ENCODE results near the gene CTSA.
"Not testable (repeated sequence)": the region's sequence is repeated elsewhere in the genome, so short reads cannot be mapped to it uniquely, and the experiment has no call there.

CTSA gene

DNA sequence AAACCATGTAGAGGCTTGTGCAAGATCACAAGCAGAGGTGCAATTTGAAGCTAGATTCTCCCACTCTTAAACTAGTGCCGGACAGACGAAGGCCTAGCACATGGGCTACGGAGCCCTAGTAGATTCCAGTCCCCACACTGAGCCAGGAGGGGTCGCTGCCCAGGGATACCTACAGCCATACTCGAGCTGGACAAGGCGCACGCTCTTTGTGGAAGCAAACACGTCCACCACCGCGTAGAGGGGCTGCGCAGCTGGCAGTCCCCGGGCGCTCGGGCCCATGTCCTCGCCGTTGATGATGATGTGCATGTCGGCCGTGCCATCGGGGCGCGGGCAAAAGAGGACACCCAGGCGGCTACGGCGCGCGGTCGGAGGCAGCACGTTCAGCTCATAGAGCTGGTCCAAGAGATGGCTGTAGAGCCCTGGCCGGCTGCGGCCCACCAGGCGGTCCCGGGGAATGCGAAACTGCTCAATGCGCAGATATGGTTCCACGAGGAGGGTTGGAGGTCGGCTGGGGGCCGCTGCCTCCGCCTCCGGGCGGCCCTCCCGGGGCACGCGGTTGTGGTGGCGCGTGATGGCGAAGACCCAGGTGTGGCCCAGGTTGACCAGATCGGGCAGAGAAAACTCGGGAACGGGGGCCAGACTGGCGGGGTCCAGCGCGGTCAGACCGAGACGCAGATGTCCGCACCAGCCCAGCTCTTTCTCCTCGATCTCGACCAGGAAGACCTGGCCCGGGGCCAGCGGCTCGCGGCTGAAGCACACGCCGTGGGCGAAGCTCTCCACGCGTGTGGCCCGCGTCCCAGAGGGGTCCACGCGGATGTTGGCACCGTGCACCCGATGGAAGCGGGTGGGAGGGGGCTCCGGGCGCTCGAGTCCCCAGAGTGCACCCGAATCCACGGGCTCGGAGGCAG, 804 bp upstream of the CTSA start:
- Histone ChIP-seq H3K36me3 (ENCODE audit: control insufficient read depth, insufficient read depth, low read length) (peaks cover 28% of the 10 kb centered on the region), H3K9ac (ENCODE audit: low read depth, low read length) (peak overlapping the region; percentile 65), H3K27me3 (ENCODE audit: control insufficient read depth, insufficient read depth, low read length) (no peaks in the 10 kb centered on the region), H3K9me3 (ENCODE audit: control insufficient read depth, insufficient read depth, low read length) (no peaks in the 10 kb centered on the region), H3K4me1 (ENCODE audit: control insufficient read depth, insufficient read depth, low read length) (no peaks in the 10 kb centered on the region), H3K4me3 (ENCODE audit: low read depth, low read length) (peak overlapping the region; percentile 75)

DNA sequence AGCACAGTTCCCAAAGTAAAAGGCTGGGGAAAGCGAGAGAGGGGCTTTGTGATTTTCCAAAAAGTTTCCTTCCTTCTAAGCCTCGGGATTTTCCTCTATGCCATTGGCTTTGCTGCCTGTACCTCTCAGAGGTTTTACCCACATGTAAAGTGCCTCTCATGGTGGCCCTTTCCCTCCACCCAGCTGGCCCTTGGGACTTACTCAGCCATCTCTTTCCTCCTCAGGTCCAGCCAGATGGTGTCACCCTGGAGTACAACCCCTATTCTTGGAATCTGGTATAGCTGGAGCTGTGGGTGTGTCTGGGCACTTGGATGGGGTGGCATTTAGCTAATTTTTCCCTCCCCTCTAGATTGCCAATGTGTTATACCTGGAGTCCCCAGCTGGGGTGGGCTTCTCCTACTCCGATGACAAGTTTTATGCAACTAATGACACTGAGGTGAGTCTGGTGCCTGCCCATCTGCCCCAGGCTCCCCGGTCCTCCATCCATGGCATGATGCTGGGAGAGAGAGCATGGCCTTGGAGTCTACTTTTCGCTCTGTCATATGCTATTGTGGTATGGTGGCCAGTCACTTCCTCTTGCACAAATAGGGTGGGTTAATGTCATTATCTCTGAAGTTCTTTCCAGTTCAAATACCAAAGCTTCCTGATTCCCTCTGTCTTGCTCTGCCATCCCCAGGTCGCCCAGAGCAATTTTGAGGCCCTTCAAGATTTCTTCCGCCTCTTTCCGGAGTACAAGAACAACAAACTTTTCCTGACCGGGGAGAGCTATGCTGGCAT, 1.1 kb downstream of the CTSA start:
- H3K4me1 ChIP-seq (ENCODE audit: control insufficient read depth, insufficient read depth, low read length), result no peaks in the 10 kb centered on the region
- peak overlapping the region; percentile 75 for H3K4me3 ChIP-seq (ENCODE audit: low read depth, low read length)
- no peak overlapping the region for H3K9ac ChIP-seq (ENCODE audit: low read depth, low read length)
- H3K27me3 ChIP-seq (ENCODE audit: control insufficient read depth, insufficient read depth, low read length), result no peaks in the 10 kb centered on the region
- H3K36me3 ChIP-seq (ENCODE audit: control insufficient read depth, insufficient read depth, low read length), result peaks cover 25% of the 10 kb centered on the region
- no peaks in the 10 kb centered on the region for H3K9me3 ChIP-seq (ENCODE audit: control insufficient read depth, insufficient read depth, low read length)

DNA sequence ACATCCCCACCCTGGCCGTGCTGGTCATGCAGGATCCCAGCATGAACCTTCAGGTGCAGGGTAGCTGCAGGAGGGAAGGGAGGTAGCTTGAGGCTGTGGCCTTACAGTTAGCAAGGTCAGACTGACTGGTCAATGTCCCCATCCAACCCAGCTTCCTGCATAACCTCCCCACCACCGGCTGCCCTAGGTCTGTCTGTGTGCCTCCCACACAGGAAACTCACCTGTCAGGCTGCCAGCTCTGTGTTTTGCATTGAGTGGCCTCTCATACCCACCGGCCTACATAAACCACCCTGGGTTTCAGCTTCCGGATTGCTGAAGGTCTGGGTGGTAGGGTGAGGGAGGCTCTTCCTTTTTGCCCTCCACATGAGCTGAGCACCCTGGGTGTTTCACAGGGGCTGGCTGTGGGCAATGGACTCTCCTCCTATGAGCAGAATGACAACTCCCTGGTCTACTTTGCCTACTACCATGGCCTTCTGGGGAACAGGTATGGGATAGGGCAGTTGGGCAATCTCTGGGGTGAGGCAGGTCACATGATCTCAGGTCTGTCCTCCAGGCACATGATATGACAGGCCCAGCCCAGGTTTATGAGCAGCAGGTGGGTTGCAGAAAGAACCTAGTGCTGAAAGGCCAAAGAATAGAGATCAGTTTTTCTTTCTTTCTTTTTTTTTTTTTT, 1.8 kb downstream of the CTSA start:
- H3K4me1 ChIP-seq (ENCODE audit: control insufficient read depth, insufficient read depth, low read length), result no peaks in the 10 kb centered on the region
- no peaks in the 10 kb centered on the region for H3K27me3 ChIP-seq (ENCODE audit: control insufficient read depth, insufficient read depth, low read length)
- H3K4me3 ChIP-seq (ENCODE audit: low read depth, low read length), result no peak overlapping the region
- H3K36me3 ChIP-seq (ENCODE audit: control insufficient read depth, insufficient read depth, low read length), result peaks cover 31% of the 10 kb centered on the region
- no peaks in the 10 kb centered on the region for H3K9me3 ChIP-seq (ENCODE audit: control insufficient read depth, insufficient read depth, low read length)
- no peak overlapping the region for H3K9ac ChIP-seq (ENCODE audit: low read depth, low read length)

DNA sequence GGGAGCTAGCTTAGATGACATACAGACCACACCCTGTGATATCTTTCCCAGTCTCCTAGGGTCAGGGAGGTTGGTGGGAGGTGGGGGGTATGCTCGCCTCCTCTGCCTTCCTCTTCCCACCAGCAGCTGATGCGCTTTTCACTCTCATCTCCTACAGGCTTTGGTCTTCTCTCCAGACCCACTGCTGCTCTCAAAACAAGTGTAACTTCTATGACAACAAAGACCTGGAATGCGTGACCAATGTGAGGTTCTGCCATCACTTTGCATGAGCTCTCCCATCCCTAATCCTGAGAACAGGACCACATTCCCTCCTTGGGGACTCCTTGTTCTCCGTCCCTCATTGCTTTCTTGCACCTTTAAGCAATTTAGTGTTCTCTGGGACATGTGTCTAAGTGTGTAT, 2.7 kb downstream of the CTSA start:
- no peak overlapping the region for H3K9ac ChIP-seq (ENCODE audit: low read depth, low read length)

DNA sequence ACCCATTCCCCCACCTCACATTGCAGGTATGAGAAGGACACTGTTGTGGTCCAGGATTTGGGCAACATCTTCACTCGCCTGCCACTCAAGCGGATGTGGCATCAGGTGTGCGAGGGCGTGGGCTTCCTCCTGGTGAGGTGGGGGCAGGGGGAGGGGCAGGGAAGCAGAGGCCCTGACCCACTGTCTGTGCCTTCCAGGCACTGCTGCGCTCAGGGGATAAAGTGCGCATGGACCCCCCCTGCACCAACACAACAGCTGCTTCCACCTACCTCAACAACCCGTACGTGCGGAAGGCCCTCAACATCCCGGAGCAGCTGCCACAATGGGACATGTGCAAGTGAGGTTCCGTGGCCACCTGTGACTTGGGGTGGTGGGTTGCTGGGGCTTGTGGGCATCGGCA, 3.7 kb downstream of the CTSA start:
- H3K9ac ChIP-seq (ENCODE audit: low read depth, low read length), result no peak overlapping the region
- no peaks in the 10 kb centered on the region for H3K27me3 ChIP-seq (ENCODE audit: control insufficient read depth, insufficient read depth, low read length)
- H3K36me3 ChIP-seq (ENCODE audit: control insufficient read depth, insufficient read depth, low read length), result peaks cover 41% of the 10 kb centered on the region
- H3K4me1 ChIP-seq (ENCODE audit: control insufficient read depth, insufficient read depth, low read length), result no peaks in the 10 kb centered on the region
- no peak overlapping the region for H3K4me3 ChIP-seq (ENCODE audit: low read depth, low read length)
- no peaks in the 10 kb centered on the region for H3K9me3 ChIP-seq (ENCODE audit: control insufficient read depth, insufficient read depth, low read length)

More for the DNA sequence above, 2.7 kb downstream of the CTSA start:
- Histone ChIP-seq H3K4me3 (ENCODE audit: low read depth, low read length) (no peak overlapping the region), H3K36me3 (ENCODE audit: control insufficient read depth, insufficient read depth, low read length) (peaks cover 37% of the 10 kb centered on the region), H3K27me3 (ENCODE audit: control insufficient read depth, insufficient read depth, low read length) (no peaks in the 10 kb centered on the region), H3K9me3 (ENCODE audit: control insufficient read depth, insufficient read depth, low read length) (no peaks in the 10 kb centered on the region), H3K4me1 (ENCODE audit: control insufficient read depth, insufficient read depth, low read length) (no peaks in the 10 kb centered on the region)

DNA sequence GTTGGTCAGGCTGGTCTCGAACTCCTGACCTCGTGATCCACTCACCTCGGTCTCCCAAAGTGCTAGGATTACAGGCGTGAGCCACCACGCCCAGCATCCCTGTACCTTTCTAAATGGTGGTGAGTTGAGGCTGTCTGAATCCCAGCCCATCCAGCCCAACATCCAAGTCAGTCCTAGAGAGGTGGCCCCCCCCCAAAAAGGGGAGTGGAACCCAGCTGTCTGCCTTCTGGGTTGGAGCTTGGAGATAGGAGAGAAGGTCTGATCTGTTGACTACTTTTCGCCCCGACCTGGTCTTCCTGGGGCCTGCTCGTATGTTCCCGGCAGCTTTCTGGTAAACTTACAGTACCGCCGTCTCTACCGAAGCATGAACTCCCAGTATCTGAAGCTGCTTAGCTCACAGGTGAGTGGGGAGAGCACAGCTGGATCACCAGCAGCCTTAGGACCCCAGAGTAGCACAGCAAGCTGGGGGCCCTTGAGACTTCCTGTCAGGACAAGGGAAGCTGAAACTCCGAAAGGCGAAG, 5.6 kb downstream of the CTSA start:
- Histone ChIP-seq H3K4me3 (ENCODE audit: low read depth, low read length) (no peak overlapping the region), H3K36me3 (ENCODE audit: control insufficient read depth, insufficient read depth, low read length) (peaks cover 41% of the 10 kb centered on the region), H3K27me3 (ENCODE audit: control insufficient read depth, insufficient read depth, low read length) (no peaks in the 10 kb centered on the region)

DNA sequence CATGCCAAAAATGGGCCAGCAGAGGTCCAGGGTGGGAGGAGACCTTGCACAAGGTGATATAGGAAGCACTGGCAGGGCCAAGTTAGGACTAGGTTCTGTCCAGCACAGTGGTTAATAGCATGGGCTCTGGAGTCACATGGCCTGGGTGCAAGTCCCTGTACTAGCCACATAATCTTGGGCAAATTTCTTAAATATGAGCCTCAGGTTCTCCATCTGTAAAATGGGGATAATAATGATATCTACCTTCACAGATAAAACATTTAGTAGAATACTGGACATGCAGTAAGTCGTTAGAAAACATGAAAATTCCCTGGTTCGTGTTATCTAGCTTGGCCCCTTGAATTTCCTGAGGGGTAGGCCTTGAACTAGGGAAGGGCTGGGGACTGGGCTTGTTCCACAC, 6.2 kb downstream of the CTSA start:
- H3K27me3 ChIP-seq (ENCODE audit: control insufficient read depth, insufficient read depth, low read length), result no peaks in the 10 kb centered on the region
- no peak overlapping the region for H3K9ac ChIP-seq (ENCODE audit: low read depth, low read length)
- no peaks in the 10 kb centered on the region for H3K9me3 ChIP-seq (ENCODE audit: control insufficient read depth, insufficient read depth, low read length)
- H3K4me1 ChIP-seq (ENCODE audit: control insufficient read depth, insufficient read depth, low read length), result no peaks in the 10 kb centered on the region
- peaks cover 46% of the 10 kb centered on the region for H3K36me3 ChIP-seq (ENCODE audit: control insufficient read depth, insufficient read depth, low read length)
- H3K4me3 ChIP-seq (ENCODE audit: low read depth, low read length), result no peak overlapping the region

More for the DNA sequence above, 5.6 kb downstream of the CTSA start:
- H3K9ac ChIP-seq (ENCODE audit: low read depth, low read length), result no peak overlapping the region
- H3K4me1 ChIP-seq (ENCODE audit: control insufficient read depth, insufficient read depth, low read length), result no peaks in the 10 kb centered on the region
- H3K9me3 ChIP-seq (ENCODE audit: control insufficient read depth, insufficient read depth, low read length), result no peaks in the 10 kb centered on the region

DNA sequence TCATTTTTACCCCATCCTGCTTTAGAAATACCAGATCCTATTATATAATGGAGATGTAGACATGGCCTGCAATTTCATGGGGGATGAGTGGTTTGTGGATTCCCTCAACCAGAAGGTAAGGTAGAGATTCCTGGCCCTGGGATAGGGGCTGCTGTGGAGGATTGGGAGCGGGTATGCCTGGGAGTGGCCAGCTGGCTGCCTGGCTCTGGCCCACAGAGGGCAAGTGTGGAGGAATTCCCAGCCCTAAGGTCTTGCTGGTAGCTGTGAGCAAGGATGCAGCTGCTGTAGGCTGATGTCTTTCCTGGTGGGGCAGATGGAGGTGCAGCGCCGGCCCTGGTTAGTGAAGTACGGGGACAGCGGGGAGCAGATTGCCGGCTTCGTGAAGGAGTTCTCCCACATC, 6.6 kb downstream of the CTSA start:
- Histone ChIP-seq H3K27me3 (ENCODE audit: control insufficient read depth, insufficient read depth, low read length) (no peaks in the 10 kb centered on the region), H3K4me1 (ENCODE audit: control insufficient read depth, insufficient read depth, low read length) (no peaks in the 10 kb centered on the region), H3K36me3 (ENCODE audit: control insufficient read depth, insufficient read depth, low read length) (peaks cover 43% of the 10 kb centered on the region), H3K4me3 (ENCODE audit: low read depth, low read length) (no peak overlapping the region), H3K9ac (ENCODE audit: low read depth, low read length) (no peak overlapping the region), H3K9me3 (ENCODE audit: control insufficient read depth, insufficient read depth, low read length) (no peaks in the 10 kb centered on the region)

DNA sequence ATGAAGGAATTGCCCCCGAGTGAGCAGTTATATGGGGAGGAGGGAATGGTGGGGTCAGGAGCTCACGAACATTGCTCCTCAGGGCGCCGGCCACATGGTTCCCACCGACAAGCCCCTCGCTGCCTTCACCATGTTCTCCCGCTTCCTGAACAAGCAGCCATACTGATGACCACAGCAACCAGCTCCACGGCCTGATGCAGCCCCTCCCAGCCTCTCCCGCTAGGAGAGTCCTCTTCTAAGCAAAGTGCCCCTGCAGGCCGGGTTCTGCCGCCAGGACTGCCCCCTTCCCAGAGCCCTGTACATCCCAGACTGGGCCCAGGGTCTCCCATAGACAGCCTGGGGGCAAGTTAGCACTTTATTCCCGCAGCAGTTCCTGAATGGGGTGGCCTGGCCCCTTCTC, 7.2 kb downstream of the CTSA start:
- Histone ChIP-seq H3K9ac (ENCODE audit: low read depth, low read length) (no peak overlapping the region), H3K9me3 (ENCODE audit: control insufficient read depth, insufficient read depth, low read length) (no peaks in the 10 kb centered on the region), H3K27me3 (ENCODE audit: control insufficient read depth, insufficient read depth, low read length) (no peaks in the 10 kb centered on the region), H3K4me3 (ENCODE audit: low read depth, low read length) (no peak overlapping the region), H3K36me3 (ENCODE audit: control insufficient read depth, insufficient read depth, low read length) (peaks cover 41% of the 10 kb centered on the region), H3K4me1 (ENCODE audit: control insufficient read depth, insufficient read depth, low read length) (no peaks in the 10 kb centered on the region)

DNA sequence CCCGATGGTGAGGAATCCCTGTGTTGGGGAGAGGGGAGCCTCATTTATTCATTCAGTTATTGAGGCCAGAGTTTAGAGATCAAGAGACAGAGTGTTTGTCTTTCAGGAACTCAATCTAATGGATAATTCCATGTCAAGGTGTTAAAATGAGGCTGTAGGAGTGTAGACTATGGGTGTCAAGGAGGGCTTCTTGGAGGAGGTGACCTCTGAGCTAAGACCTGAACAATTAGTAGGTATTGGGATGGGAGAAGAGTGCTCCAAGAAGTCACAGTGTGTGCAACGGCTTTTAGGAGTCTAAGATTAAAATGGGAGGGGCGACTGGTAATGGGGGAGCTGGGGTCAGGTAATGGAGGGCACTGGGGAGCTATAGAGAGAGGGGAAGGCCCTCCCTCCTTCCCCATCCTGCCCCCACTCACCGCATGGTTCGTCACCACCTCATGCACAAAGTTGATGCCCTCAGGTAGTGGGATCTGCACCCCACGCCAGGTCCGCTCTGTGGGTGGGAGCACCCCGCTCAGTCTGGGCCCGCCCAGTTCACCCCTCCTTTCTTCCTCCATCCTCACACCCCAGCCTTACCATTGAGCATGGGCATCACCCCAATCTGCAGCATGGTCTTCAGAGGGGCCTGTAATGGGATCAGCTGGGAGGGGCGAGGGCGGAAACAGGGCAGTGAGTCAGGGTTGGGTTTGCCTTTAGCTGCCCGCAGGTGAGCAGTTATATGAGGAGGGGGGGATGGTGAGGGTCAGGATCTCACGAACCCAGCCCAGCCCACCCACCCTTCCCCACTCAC, 8.1 kb downstream of the CTSA start:
- no peaks in the 10 kb centered on the region for H3K27me3 ChIP-seq (ENCODE audit: control insufficient read depth, insufficient read depth, low read length)
- H3K9me3 ChIP-seq (ENCODE audit: control insufficient read depth, insufficient read depth, low read length), result no peaks in the 10 kb centered on the region
- H3K36me3 ChIP-seq (ENCODE audit: control insufficient read depth, insufficient read depth, low read length), result peaks cover 37% of the 10 kb centered on the region
- H3K9ac ChIP-seq (ENCODE audit: low read depth, low read length), result no peak overlapping the region
- no peak overlapping the region for H3K4me3 ChIP-seq (ENCODE audit: low read depth, low read length)
- H3K4me1 ChIP-seq (ENCODE audit: control insufficient read depth, insufficient read depth, low read length), result no peaks in the 10 kb centered on the region

DNA sequence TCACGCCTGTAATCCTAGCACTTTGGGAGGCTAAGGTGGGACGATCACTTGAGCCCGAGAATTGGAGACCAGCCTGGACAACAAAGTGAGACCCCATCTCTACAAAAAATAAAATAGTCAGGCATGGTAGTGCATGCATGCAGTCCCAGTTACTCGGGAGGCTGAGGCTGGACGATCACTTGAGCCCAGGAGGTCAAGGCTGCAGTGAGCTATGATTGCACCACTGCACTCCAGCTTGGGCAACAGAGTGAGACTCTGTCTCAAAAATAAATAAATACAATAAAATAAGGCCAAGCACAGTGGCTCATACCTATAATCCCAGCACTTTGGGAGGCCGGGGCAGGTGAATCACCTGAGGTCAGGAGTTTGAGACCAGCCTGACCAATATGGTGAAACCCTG, 10.2 kb downstream of the CTSA start:
- not testable (repeated sequence) for H3K27me3 ChIP-seq (ENCODE audit: control insufficient read depth, insufficient read depth, low read length); H3K9me3 ChIP-seq (ENCODE audit: control insufficient read depth, insufficient read depth, low read length); H3K9ac ChIP-seq (ENCODE audit: low read depth, low read length); H3K4me3 ChIP-seq (ENCODE audit: low read depth, low read length); H3K4me1 ChIP-seq (ENCODE audit: control insufficient read depth, insufficient read depth, low read length)
- H3K36me3 ChIP-seq (ENCODE audit: control insufficient read depth, insufficient read depth, low read length), result peaks cover 37% of the 10 kb centered on the region

Data from iPS-15b (cell line).